IPS-20b (cell line): ENCODE measurements around the gene NAPG.
"Not testable (repeated sequence)": the region's sequence is repeated elsewhere in the genome, so short reads cannot be mapped to it uniquely, and the experiment has no call there.

Experiments used
- H3K27ac ChIP-seq: one replicate; pipeline ENCODE4 v1.5.1; 2013; ENCODE audit warnings: low read length
- H3K27me3 ChIP-seq: 2 replicates; pipeline ENCODE4 v1.6.1; 2013; ENCODE audit warnings: mild to moderate bottlenecking, low read length, inconsistent platforms; ENCODE audit not compliant: insufficient read depth
- H3K36me3 ChIP-seq: 2 replicates; pipeline ENCODE4 v1.6.1; 2013; ENCODE audit warnings: low read depth, mild to moderate bottlenecking, inconsistent platforms, low read length, moderate library complexity; ENCODE audit not compliant: insufficient read depth
- H3K4me1 ChIP-seq: 2 replicates; pipeline ENCODE4 v1.6.1; 2013; ENCODE audit warnings: mild to moderate bottlenecking, control low read depth, inconsistent platforms, low read length, moderate library complexity; ENCODE audit not compliant: insufficient read depth
- H3K4me3 ChIP-seq: 2 replicates; pipeline ENCODE4 v1.5.1; 2013; ENCODE audit warnings: mild to moderate bottlenecking, low read length, inconsistent platforms
- H3K9ac ChIP-seq: 2 replicates; pipeline ENCODE4 v1.6.1; 2013; ENCODE audit warnings: low read depth, mild to moderate bottlenecking, inconsistent platforms, low read length, moderate library complexity
- H3K9me3 ChIP-seq: 2 replicates; pipeline ENCODE4 v1.6.1; 2013; ENCODE audit warnings: mild to moderate bottlenecking, low read depth, low read length, inconsistent platforms; ENCODE audit not compliant: insufficient read depth

The NAPG gene

DNA sequence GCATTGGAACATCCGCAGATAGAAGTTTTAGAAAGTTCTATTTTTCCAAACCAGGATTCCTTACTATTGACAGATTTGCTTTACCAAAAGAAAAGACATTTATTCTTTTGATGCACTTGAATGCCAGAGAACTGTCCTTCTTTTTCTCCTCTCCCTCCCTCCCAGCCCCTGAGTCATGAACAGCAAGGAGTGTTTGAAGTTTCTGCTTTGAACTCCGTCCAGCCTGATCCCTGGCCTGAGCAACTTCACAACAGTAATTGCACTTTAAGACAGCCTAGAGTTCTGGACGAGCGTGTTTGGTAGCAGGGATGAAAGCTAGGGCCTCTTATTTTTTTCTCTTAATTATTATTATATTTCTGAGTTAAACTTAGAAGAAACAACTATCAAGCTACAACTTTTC is 37.8 kb upstream of the NAPG start:
- no peak overlapping the region for H3K4me3 ChIP-seq
- H3K4me1 ChIP-seq, result no peaks in the 10 kb centered on the region; the same call in 1 of the 2 replicates
- H3K9me3 ChIP-seq, result no peaks in the 10 kb centered on the region
- no peaks in the 10 kb centered on the region for H3K27me3 ChIP-seq
- no peak overlapping the region for H3K9ac ChIP-seq
- H3K27ac ChIP-seq, result no peak overlapping the region
- no peaks in the 10 kb centered on the region for H3K36me3 ChIP-seq

DNA sequence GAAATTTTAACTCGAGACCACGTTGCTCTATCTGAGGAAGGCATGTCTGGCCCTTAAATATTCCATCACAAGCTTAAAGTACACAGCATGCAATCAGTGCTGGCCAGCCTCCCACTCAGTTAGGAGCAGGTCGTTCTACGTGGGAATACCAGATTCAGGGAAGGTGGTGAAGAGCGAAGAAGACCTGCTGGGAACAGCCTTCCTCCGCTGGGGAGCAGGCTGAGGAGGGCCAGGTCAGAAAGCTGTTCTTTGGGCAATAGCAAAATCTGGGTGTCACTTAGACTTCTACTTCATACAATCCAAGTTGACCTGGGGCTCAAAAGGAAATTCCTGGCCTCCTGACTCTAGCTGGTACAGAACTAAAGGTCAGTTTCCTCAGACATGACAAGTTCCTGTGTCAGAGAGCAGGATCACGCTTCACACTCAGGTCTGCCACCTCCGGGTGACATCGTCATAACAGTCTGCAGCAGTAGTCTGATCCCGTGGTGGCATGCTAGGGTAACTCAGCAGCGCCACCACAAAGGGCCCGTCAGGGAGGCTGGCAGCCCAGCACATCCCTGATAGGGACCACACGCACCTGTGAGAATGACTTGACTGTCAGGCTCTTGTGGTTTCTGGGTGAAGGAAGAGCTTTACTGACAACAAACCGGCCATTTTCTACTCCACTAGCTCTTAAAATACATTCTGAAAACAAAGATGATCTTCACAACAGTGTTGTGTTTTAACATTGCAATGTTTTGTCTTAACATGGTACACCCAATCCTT is 35.2 kb upstream of the NAPG start:
- Histone ChIP-seq H3K9ac (no peak overlapping the region), H3K4me1 (no peaks in the 10 kb centered on the region), H3K4me3 (no peak overlapping the region), H3K9me3 (no peaks in the 10 kb centered on the region), H3K36me3 (no peaks in the 10 kb centered on the region), H3K27me3 (no peaks in the 10 kb centered on the region), H3K27ac (no peak overlapping the region)

DNA sequence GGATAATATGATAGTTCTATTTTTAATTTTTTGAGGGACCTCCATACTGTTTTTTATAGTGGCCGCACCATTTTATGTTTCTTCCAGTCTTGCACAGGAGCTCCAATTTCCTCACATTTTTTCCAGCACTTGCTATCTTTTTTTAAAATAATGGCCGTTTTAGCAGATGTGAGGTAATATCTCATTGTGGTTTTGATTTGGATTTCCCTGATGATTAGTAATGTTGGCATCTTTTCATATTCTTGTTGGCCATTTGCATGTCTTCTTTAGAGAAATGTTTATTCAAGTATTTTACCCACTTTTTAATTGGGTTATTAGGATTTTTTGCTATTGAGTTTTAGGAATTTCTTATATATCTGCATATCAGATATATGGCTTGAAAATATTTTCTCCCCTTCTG is 29.9 kb upstream of the NAPG start:
- Histone ChIP-seq H3K9me3 (no peaks in the 10 kb centered on the region), H3K27me3 (no peaks in the 10 kb centered on the region), H3K27ac (no peak overlapping the region), H3K9ac (no peak overlapping the region), H3K4me1 (no peaks in the 10 kb centered on the region), H3K4me3 (no peak overlapping the region), H3K36me3 (no peaks in the 10 kb centered on the region)

DNA sequence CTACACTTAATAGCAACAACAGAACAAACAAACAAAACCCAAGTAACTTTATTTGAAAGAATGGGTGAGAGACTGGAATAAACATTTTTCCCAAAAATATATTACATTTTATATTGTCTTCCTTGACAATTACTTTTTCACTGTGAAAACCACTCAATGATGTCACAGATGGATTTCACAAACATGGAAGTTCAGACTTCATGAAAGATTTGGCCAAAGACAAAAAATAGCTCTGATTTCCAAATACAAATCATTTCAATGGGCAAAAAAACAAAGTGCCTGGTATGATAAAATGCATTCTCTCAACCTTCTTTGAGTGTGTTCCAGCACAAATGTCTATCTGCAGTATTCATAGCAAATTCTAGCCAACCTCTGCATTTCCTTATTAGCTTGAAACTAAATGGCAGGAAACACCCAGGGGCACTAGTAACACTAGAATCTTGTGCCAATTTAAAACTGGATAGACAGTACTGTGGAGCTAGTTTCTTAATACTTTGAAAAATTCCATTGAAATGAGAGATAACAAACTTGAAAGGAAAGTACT is 28.5 kb upstream of the NAPG start:
- Histone ChIP-seq H3K36me3 (no peaks in the 10 kb centered on the region), H3K9ac (no peak overlapping the region), H3K4me1 (no peaks in the 10 kb centered on the region), H3K27me3 (no peaks in the 10 kb centered on the region), H3K27ac (no peak overlapping the region), H3K9me3 (no peaks in the 10 kb centered on the region), H3K4me3 (no peak overlapping the region)

DNA sequence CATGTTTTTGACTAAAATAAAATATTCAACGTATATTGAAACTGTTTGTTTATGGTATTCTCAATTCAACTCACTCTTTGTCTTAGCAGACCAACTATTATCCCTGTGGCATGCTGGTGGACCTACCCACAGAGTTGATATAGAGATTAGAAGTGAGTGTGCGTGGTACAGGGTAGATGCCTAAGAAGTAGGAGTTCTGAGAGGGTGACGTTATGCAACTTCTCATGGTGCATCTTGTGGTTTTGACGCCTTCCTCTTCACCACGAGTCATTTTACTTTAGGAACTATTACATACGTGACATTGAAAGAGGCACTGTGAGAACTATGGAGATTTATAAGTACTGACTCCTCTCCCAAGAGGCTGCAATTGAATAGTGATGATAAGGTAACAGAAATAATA is 26.6 kb upstream of the NAPG start:
- Histone ChIP-seq H3K27ac (no peak overlapping the region), H3K9me3 (no peaks in the 10 kb centered on the region), H3K4me3 (no peak overlapping the region), H3K36me3 (no peaks in the 10 kb centered on the region), H3K9ac (no peak overlapping the region), H3K4me1 (no peaks in the 10 kb centered on the region), H3K27me3 (no peaks in the 10 kb centered on the region)

DNA sequence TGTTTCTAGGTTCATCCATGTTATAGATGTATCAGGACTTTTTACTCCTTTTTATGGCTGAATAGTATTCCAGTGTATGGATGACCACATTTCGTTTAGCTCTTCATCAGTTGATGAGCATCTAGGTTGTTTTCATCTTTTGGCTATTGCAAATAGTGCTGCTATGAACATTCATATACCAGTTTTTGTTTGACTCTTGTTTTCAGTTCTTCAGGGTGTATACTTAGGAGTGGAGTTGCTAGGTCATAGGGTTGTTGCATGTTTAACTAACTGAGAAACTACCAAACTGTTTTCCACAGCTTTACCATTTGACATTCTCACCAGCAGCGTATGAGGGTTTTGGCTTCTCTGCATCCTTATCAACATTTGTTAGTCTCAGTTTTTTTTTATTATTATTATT is 25.8 kb upstream of the NAPG start:
- Histone ChIP-seq H3K4me1 (no peaks in the 10 kb centered on the region), H3K27ac (no peak overlapping the region), H3K9me3 (peaks cover 8% of the 10 kb centered on the region), H3K9ac (no peak overlapping the region), H3K36me3 (no peaks in the 10 kb centered on the region), H3K27me3 (no peaks in the 10 kb centered on the region), H3K4me3 (no peak overlapping the region)

DNA sequence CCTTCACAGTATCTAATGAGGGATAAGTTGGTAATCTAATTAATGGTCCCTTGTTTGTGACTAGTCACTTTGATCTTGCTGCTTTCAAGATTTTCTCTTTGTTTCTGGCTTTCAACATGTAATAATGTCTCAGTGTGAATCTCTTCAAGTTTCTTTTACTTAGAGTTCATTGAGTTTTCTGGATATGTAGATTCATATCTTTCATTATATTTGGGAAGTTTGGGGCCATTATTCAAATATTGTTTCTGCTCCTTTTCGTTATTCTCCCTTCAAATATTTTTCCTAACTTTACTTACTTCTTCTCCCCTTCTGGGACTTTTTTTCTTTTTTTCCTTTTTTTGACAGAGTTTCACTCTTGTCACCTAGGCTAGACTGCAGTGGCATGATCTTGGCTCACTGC is 21.1 kb upstream of the NAPG start:
- no peak overlapping the region for H3K9ac ChIP-seq
- H3K36me3 ChIP-seq, result no peaks in the 10 kb centered on the region
- no peak overlapping the region for H3K4me3 ChIP-seq
- no peaks in the 10 kb centered on the region for H3K27me3 ChIP-seq
- peaks cover 28% of the 10 kb centered on the region for H3K9me3 ChIP-seq
- H3K4me1 ChIP-seq, result no peaks in the 10 kb centered on the region
- H3K27ac ChIP-seq, result no peak overlapping the region

DNA sequence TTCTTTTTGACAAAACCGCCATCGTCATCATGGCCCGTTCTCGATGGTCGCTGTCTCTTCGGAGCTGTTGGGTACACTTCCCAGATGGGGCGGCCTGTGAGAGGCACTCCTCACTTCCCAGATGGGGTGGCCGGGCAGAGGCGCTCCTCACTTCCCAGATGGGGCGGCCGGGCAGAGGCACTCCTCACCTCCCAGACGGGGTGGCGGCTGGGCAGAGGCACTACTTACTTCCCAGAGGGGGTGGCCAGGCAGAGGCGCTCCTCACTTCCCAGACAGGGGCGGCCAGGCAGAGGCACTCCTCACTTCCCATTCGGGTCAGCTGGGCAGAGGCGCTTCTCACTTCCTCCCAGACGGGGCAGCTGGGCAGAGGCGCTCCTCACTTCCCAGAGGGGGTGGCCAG is 19.9 kb upstream of the NAPG start:
- H3K27me3 ChIP-seq, H3K9ac ChIP-seq, H3K27ac ChIP-seq, H3K4me1 ChIP-seq, H3K36me3 ChIP-seq, H3K4me3 ChIP-seq: not testable (repeated sequence)
- peaks cover 28% of the 10 kb centered on the region for H3K9me3 ChIP-seq

DNA sequence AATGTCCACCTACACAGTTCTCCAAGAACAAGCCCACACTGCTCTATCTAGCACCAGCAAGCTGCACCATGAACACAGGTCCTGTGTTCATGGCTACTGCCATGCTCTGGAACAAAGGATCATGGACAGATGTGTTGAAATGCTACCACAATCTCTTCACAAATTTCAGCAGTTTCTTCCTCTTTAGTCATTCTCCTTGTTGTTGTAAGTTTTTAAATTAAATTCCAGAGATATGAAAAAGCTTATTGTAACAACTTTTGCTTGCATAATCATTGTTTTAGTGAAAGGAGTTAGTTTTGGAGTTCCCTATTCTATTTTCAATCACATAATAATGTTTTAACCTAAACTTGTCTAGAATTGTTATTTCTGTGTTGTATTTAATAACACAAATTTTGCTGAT is 17.2 kb upstream of the NAPG start:
- Histone ChIP-seq H3K36me3 (no peaks in the 10 kb centered on the region), H3K27ac (no peak overlapping the region), H3K4me1 (no peaks in the 10 kb centered on the region), H3K27me3 (no peaks in the 10 kb centered on the region), H3K4me3 (no peak overlapping the region), H3K9ac (no peak overlapping the region), H3K9me3 (peaks cover 28% of the 10 kb centered on the region)

DNA sequence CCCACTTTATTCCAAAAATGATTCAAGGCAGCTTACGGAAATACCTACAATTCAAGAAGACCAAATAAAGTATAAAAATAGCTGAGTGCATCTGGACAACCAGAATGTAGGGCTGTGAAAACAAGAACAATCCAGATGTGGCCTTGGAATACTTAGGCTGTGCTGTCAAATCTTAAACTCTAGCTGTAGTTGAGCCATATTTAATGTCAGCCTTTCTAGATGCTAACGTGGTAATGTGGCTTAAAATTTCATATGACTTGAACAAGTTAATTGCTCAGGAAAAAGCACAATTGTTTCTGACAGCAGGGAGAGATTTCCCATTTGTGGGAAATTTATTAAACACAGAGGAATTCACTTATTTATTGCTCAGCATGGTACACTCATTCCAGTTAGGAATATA is 14.6 kb upstream of the NAPG start:
- Histone ChIP-seq H3K4me1 (no peaks in the 10 kb centered on the region), H3K9ac (no peak overlapping the region), H3K4me3 (no peak overlapping the region), H3K9me3 (peaks cover 19% of the 10 kb centered on the region; the same call in 1 of the 2 replicates), H3K27me3 (no peaks in the 10 kb centered on the region), H3K36me3 (no peaks in the 10 kb centered on the region), H3K27ac (no peak overlapping the region)

DNA sequence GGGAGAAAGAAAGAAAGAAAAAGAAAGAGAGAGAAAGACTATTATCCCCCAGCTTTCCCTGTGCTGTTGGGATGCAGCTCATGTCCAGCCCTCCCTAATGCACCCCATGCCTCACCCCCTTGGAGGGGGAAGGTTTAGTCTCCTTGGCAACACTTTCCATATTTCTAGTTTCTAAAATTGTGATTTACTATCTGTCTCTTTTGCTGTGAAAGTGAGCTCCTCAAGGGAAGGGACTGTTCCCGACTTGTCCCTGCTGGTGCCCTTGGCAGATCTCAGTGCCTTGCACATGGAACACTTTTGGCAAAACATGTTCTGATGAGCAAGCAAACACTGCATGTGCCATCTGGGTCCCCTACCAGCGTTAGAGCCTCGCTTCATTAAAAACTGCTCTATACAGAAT is 11.7 kb upstream of the NAPG start:
- no peaks in the 10 kb centered on the region for H3K9me3 ChIP-seq
- H3K9ac ChIP-seq, result no peak overlapping the region
- H3K4me3 ChIP-seq, result no peak overlapping the region
- H3K4me1 ChIP-seq, result no peaks in the 10 kb centered on the region
- H3K27me3 ChIP-seq, result no peaks in the 10 kb centered on the region
- H3K27ac ChIP-seq, result no peak overlapping the region
- H3K36me3 ChIP-seq, result no peaks in the 10 kb centered on the region

DNA sequence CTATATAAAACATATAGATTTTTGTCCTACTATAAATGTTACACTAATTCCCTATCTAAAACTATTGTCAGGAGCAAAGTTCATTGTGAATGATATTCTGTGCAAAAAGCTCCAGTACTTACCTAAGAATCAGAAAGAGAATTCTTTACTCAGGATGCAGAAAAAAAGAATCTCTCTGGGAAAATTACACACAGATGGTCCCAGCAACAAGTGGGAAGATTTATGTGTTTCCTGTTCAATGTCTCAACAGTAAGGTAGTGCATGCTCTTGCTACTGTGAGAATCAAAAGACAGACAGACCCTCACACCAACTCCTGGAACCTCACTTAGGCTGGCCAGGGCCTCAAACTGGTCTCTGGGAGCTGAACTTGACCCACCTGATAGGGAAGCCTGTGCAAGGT is 11.2 kb upstream of the NAPG start:
- no peaks in the 10 kb centered on the region for H3K4me1 ChIP-seq
- H3K9ac ChIP-seq, result no peak overlapping the region
- no peak overlapping the region for H3K4me3 ChIP-seq
- no peaks in the 10 kb centered on the region for H3K36me3 ChIP-seq
- H3K27me3 ChIP-seq, result no peaks in the 10 kb centered on the region
- H3K9me3 ChIP-seq, result no peaks in the 10 kb centered on the region
- H3K27ac ChIP-seq, result no peak overlapping the region
